HepG2 (cell line): ENCODE measurements around the gene MRS2. TPM values are rescaled to one million over a fixed set of nuclear protein-coding genes. Genes with fewer than 3 reads are reported as not detected.

Source experiments
- BORCS8-MEF2B ChIP-seq: sonication (generic); formaldehyde crosslinking; IDR thresholded peaks from 2 replicates; pipeline ENCODE4 v1.8.0; 2022; ENCODE audit warnings: mild to moderate bottlenecking, missing genetic modification reagents
- EED ChIP-seq: sonication (generic); formaldehyde crosslinking; IDR thresholded peaks from 2 replicates; pipeline ENCODE4 v1.5.0; 2020; ENCODE audit warnings: mild to moderate bottlenecking, missing genetic modification reagents
- FLYWCH1 ChIP-seq: sonication (generic); formaldehyde crosslinking; IDR thresholded peaks from 2 replicates; pipeline ENCODE4 v1.8.1; 2023; ENCODE audit warnings: mild to moderate bottlenecking, missing genetic modification reagents
- HCFC1 ChIP-seq: fragments of 150-350 bp; IDR thresholded peaks from 2 replicates; pipeline ENCODE4 v1.6.1; 2014; ENCODE audit warnings: low read depth, low read length
- KDM3A ChIP-seq: IDR thresholded peaks from 2 replicates; pipeline ENCODE4 v1.6.1; 2018; ENCODE audit warnings: low read depth, missing compliant biosample characterization
- MATR3 ChIP-seq: sonication (generic); formaldehyde crosslinking; IDR thresholded peaks from 2 replicates; pipeline ENCODE4 v1.4.0; 2020; ENCODE audit warnings: missing genetic modification reagents
- NCOA1 ChIP-seq: sonication (generic); formaldehyde crosslinking; IDR thresholded peaks from 2 replicates; pipeline ENCODE4 v1.9.0; 2021; ENCODE audit warnings: missing genetic modification reagents
- PAF1 ChIP-seq: IDR thresholded peaks from 2 replicates; pipeline ENCODE4 v1.6.1; 2016; ENCODE audit warnings: missing genetic modification reagents, missing compliant biosample characterization
- REST ChIP-seq, 2 experiments: IDR thresholded peaks; 2 replicates each; pipeline ENCODE4 v1.6.1; 2011 to 2012; ENCODE audit warnings: low read length in 2 of 2, borderline replicate concordance in 1 of 2, low read depth in 1 of 2, mild to moderate bottlenecking in 1 of 2, moderate library complexity in 1 of 2
- RFX5 ChIP-seq: IDR thresholded peaks from 2 replicates; pipeline ENCODE4 v1.6.1; 2011; ENCODE audit warnings: low read depth, low read length, improper control_type of control experiment
- SALL1 ChIP-seq: sonication (generic); formaldehyde crosslinking; IDR thresholded peaks from 2 replicates; pipeline ENCODE4 v1.8.0; 2022; ENCODE audit warnings: mild to moderate bottlenecking, missing genetic modification reagents
- STAT5B ChIP-seq: sonication (generic); formaldehyde crosslinking; IDR thresholded peaks from 2 replicates; pipeline ENCODE4 v1.4.0; 2020; ENCODE audit warnings: missing genetic modification reagents
- TBX2 ChIP-seq: sonication (generic); formaldehyde crosslinking; IDR thresholded peaks from 2 replicates; pipeline ENCODE4 v1.5.0; 2020; ENCODE audit warnings: missing genetic modification reagents, mild to moderate bottlenecking, borderline replicate concordance
- ZNF253 ChIP-seq: sonication (generic); formaldehyde crosslinking; IDR thresholded peaks from 2 replicates; pipeline ENCODE4 v1.8.0; 2022; ENCODE audit warnings: mild to moderate bottlenecking, missing genetic modification reagents, borderline replicate concordance
- ZNF333 ChIP-seq: sonication (generic); formaldehyde crosslinking; IDR thresholded peaks from 2 replicates; pipeline ENCODE4 v1.4.0; 2020; ENCODE audit warnings: mild to moderate bottlenecking, missing genetic modification reagents, borderline replicate concordance
- ZNF383 ChIP-seq: sonication (generic); formaldehyde crosslinking; IDR thresholded peaks from 2 replicates; pipeline ENCODE4 v1.4.0; 2020; ENCODE audit warnings: missing genetic modification reagents, mild to moderate bottlenecking, borderline replicate concordance
- polyA plus RNA-seq, 8 experiments: library from polyadenylated mRNA; depleted of rRNA in 3 of 8; stranded (reverse) in 7 of 8; unstranded in 1 of 8; fragments of >200 nt; fragmentation: Illumina TruSeq in 4 of 8; extraction: Trizol in 4 of 8; gene quantifications; 2 replicates each; pipeline versions ENCODE4 v1.2.1 to v1.2.3, GENCODE V29; 2011 to 2016; ENCODE audit warnings: low read depth in 4 of 8, missing spikeins in 1 of 8, mixed read lengths in 1 of 8; ENCODE audit not compliant: insufficient read depth in 1 of 8
- total RNA-seq, 5 experiments: library from RNA; depleted of rRNA; stranded (reverse); fragments of >200 nt; fragmentation: Illumina TruSeq; extraction: Trizol; gene quantifications; 2 replicates each; pipeline ENCODE4 v1.2.3, GENCODE V29; 2016; ENCODE audit warnings: low read depth in 1 of 5
- TF ChIP-seq, protein P1 (sequence below): sonication (generic); formaldehyde crosslinking; IDR thresholded peaks from 2 replicates; pipeline ENCODE4 v1.4.0; 2020; ENCODE audit warnings: mild to moderate bottlenecking, missing genetic modification reagents
- TF ChIP-seq, protein P2 (sequence below): sonication (generic); formaldehyde crosslinking; IDR thresholded peaks from 2 replicates; pipeline ENCODE4 v1.4.0; 2020; ENCODE audit warnings: mild to moderate bottlenecking, missing genetic modification reagents
- TF ChIP-seq, protein P3 (sequence below): sonication (generic); formaldehyde crosslinking; IDR thresholded peaks from 2 replicates; pipeline ENCODE4 v1.8.1; 2023; ENCODE audit warnings: missing genetic modification reagents, mild to moderate bottlenecking, borderline replicate concordance

The MRS2 gene
- total and polyA plus RNA-seq, 2 of the 13 experiments (the other 11 are each of a cell fraction or from before 2014, with no cell fraction given) = 31.1 to 83.8 TPM

- TF ChIP-seq, protein P1, sequence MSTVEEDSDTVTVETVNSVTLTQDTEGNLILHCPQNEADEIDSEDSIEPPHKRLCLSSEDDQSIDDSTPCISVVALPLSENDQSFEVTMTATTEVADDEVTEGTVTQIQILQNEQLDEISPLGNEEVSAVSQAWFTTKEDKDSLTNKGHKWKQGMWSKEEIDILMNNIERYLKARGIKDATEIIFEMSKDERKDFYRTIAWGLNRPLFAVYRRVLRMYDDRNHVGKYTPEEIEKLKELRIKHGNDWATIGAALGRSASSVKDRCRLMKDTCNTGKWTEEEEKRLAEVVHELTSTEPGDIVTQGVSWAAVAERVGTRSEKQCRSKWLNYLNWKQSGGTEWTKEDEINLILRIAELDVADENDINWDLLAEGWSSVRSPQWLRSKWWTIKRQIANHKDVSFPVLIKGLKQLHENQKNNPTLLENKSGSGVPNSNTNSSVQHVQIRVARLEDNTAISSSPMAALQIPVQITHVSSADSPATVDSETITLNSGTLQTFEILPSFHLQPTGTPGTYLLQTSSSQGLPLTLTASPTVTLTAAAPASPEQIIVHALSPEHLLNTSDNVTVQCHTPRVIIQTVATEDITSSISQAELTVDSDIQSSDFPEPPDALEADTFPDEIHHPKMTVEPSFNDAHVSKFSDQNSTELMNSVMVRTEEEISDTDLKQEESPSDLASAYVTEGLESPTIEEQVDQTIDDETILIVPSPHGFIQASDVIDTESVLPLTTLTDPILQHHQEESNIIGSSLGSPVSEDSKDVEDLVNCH = no peak
- TF ChIP-seq ZNF383 (CRISPR knock-in tag) (no peak; the same call in 1 of the 2 replicates), RFX5 (no peak), MATR3 (no peak), STAT5B (no peak), REST (IDR thresholded peaks at IDR 0.05; ENCODE audit: borderline replicate concordance in 1 of 2, low read depth in 1 of 2, low read length in 2 of 2) (peak in 1 of 2 experiments; percentile 78; a peak in 1 of 4 replicates), HCFC1 (no peak), ZNF253 (CRISPR knock-in tag) (no peak), NCOA1 (CRISPR knock-in tag) (peak; percentile 89), BORCS8-MEF2B (CRISPR knock-in tag) (no peak), FLYWCH1 (no peak), ZNF333 (CRISPR knock-in tag) (no peak), EED (CRISPR knock-in tag) (no peak), KDM3A (CRISPR knock-in tag) (0 out of 2 replicates have a peak, but pooled peaks have one; percentile 69), SALL1 (CRISPR knock-in tag) (peak; percentile 90), PAF1 (no peak), TBX2 (CRISPR knock-in tag) (peak; percentile 93)
- TF ChIP-seq, protein P2, sequence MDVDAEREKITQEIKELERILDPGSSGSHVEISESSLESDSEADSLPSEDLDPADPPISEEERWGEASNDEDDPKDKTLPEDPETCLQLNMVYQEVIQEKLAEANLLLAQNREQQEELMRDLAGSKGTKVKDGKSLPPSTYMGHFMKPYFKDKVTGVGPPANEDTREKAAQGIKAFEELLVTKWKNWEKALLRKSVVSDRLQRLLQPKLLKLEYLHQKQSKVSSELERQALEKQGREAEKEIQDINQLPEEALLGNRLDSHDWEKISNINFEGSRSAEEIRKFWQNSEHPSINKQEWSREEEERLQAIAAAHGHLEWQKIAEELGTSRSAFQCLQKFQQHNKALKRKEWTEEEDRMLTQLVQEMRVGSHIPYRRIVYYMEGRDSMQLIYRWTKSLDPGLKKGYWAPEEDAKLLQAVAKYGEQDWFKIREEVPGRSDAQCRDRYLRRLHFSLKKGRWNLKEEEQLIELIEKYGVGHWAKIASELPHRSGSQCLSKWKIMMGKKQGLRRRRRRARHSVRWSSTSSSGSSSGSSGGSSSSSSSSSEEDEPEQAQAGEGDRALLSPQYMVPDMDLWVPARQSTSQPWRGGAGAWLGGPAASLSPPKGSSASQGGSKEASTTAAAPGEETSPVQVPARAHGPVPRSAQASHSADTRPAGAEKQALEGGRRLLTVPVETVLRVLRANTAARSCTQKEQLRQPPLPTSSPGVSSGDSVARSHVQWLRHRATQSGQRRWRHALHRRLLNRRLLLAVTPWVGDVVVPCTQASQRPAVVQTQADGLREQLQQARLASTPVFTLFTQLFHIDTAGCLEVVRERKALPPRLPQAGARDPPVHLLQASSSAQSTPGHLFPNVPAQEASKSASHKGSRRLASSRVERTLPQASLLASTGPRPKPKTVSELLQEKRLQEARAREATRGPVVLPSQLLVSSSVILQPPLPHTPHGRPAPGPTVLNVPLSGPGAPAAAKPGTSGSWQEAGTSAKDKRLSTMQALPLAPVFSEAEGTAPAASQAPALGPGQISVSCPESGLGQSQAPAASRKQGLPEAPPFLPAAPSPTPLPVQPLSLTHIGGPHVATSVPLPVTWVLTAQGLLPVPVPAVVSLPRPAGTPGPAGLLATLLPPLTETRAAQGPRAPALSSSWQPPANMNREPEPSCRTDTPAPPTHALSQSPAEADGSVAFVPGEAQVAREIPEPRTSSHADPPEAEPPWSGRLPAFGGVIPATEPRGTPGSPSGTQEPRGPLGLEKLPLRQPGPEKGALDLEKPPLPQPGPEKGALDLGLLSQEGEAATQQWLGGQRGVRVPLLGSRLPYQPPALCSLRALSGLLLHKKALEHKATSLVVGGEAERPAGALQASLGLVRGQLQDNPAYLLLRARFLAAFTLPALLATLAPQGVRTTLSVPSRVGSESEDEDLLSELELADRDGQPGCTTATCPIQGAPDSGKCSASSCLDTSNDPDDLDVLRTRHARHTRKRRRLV (CRISPR knock-in tag) = no peak
- TF ChIP-seq, protein P3, sequence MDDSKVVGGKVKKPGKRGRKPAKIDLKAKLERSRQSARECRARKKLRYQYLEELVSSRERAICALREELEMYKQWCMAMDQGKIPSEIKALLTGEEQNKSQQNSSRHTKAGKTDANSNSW (CRISPR knock-in tag) = no peak
These were observed 17.0 kb upstream of the MRS2 start (continued) for GRCh38 chr6:24385536-24386269.
